ENCODE measurements around the gene UBE2N. TPM values are rescaled to one million over a fixed set of nuclear protein-coding genes. Genes with fewer than 3 reads are reported as not detected.
"Not testable (repeated sequence)": the region's sequence is repeated elsewhere in the genome, so short reads cannot be mapped to it uniquely, and the experiment has no call there.

The UBE2N gene
- total and polyA plus RNA-seq, 4 donors: 112 to 234 (median 186) TPM

DNA sequence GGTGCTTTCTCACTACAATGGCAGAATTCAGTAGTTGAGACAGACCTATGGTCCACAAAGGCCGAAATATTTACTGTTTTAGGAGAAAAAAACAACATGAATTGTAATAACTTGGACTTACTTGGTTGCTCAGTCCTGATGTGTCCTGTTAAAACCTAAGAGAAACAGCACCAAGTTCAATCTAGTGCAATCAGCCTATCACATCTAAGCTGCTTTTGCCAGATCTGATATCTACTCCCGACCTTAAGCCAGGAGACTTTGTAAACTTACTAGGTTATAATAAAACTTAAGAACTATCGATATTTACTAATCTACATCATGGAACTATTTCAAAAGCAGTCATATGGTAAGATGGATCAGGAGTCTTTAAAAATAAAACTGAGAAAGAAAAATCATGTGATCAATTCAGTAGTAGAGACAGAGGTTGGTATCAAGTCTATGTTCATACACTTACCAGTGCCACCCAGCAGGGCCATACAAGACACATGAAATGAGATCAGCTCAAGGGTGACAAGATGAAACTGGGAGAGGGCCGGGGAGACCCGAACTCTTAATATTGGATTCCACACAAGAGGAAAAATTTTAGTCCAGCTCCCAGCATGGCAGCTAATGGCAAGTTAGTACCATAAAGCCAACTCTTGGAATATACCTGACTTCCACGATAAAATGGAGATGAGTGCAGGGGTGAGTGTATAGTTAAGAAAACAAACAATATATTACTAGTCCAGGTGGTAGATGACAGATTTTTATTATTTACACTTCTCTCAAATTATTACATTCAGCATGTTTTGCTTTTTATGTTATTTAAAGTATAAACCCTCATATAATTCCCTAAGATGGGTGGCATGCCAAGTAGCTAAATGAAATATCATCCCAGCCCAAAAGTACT is 36.5 kb downstream of the UBE2N start:
- Histone ChIP-seq H3K4me1 (ENCODE audit: control insufficient read depth, insufficient read depth, low read length) (no peaks in the 10 kb centered on the region), H3K27me3 (ENCODE audit: control insufficient read depth, insufficient read depth, low read length) (no peaks in the 10 kb centered on the region), H3K4me3 (ENCODE audit: low read depth, low read length) (no peak overlapping the region), H3K27ac (ENCODE audit: low read depth, low read length) (no peak overlapping the region), H3K9me3 (ENCODE audit: control insufficient read depth, insufficient read depth, low read length) (no peaks in the 10 kb centered on the region), H3K36me3 (ENCODE audit: control insufficient read depth, insufficient read depth, low read length) (no peaks in the 10 kb centered on the region)
- WGBS (ENCODE audit: insufficient coverage): 83% methylated on average over 2 of the region's 6 CpGs
- no peak for DNase-seq (ENCODE audit: low read depth in 4 of 6, low spot score in 6 of 6)

DNA sequence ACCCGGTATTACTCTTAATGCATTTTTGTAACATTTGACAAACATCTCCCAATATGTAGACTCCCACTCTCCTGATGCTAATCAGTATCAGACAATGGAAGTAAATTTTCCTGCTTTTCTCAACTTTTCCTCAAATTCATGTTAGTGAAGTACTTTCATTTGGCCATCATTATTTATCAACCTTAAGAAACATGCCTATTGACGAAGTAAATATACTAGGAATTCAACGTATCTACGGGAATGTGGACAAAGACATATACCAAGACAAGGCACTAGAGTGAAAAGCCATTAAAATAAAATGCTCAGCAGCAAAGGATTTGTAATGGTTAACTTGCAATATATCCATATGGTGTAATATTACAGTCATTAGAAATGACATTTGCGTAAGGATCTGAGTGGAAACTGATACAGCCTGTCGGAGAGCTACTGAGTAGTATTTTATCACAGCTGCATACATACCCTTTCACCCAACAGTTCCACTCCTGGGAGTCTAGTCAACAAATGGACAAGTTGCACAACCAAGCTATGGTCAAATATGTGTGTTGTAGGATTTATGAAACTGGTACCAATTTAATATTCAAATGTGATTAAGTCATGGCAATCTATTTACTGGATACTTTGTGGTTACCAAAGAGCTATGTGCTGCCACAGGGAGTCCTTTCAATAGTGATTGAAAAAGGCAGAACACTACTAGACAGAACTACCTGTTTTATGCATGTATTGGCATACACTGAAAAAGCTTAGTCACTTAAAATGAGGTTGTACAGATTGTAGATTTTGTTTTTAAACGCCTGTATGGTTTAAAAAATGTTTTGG is 37.6 kb downstream of the UBE2N start:
- WGBS (ENCODE audit: insufficient coverage): no CpG with 5 or more reads among the region's 7 CpGs
- H3K27me3 ChIP-seq (ENCODE audit: control insufficient read depth, insufficient read depth, low read length): no peaks in the 10 kb centered on the region
- H3K4me3 ChIP-seq (ENCODE audit: low read depth, low read length): no peak overlapping the region
- no peak overlapping the region for H3K27ac ChIP-seq (ENCODE audit: low read depth, low read length)
- H3K9me3 ChIP-seq (ENCODE audit: control insufficient read depth, insufficient read depth, low read length): no peaks in the 10 kb centered on the region
- DNase-seq (ENCODE audit: low read depth in 4 of 6, low spot score in 6 of 6): no peak
- no peaks in the 10 kb centered on the region for H3K4me1 ChIP-seq (ENCODE audit: control insufficient read depth, insufficient read depth, low read length)
- H3K36me3 ChIP-seq (ENCODE audit: control insufficient read depth, insufficient read depth, low read length): no peaks in the 10 kb centered on the region

DNA sequence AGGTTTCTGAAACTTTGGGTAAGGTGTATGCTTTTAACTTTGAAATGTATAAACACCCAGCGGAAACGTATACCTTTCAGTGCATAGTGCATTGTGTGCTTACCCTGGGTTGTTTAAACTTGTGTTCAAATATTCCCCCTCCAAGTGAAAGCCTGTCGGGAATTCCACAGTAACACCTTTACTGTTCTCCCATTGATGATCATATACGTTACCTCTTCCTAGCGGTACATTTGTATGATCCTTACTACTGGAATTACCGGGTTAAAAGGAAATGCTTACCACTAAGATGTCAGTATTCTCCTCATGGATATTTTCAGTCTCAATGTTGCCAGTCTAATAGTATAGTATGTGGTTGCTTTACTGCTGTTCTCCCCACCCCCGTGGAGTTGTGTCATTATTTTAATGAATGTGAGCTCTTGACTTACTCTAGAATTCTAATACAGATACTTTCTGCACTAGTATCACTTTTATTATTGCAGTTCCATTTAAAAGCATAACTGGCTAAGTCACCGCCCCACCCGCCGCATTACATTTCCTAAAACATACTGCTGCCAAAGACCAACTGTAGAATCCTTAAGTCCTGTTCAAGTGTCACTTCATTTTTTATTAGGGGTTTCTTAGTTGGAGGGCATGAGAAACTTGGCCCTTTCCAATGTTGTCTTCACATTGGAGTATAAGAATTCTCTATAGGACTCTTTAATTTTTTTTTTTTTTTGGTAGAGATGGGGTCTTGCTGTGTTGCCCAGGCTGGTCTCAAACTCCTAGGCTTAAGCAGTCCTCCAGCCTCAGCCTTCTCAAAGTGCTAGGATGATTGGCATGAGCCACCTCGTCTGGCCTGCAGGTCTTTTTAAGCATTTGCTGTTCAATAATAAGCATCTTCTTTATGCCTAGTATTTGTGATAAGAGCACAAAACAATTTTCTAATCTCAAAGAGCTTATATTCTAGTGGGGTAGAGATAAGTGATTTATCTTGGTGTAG is 39.1 kb downstream of the UBE2N start:
- no peaks in the 10 kb centered on the region for H3K9me3 ChIP-seq (ENCODE audit: control insufficient read depth, insufficient read depth, low read length)
- H3K27me3 ChIP-seq (ENCODE audit: control insufficient read depth, insufficient read depth, low read length): no peaks in the 10 kb centered on the region
- DNase-seq (ENCODE audit: low read depth in 4 of 6, low spot score in 6 of 6): no peak
- no peak overlapping the region for H3K4me3 ChIP-seq (ENCODE audit: low read depth, low read length)
- H3K4me1 ChIP-seq (ENCODE audit: control insufficient read depth, insufficient read depth, low read length): no peaks in the 10 kb centered on the region
- no CpG with 5 or more reads among the region's 11 CpGs for WGBS (ENCODE audit: insufficient coverage)
- no peak overlapping the region for H3K27ac ChIP-seq (ENCODE audit: low read depth, low read length)
- peaks cover 6% of the 10 kb centered on the region for H3K36me3 ChIP-seq (ENCODE audit: control insufficient read depth, insufficient read depth, low read length)

DNA sequence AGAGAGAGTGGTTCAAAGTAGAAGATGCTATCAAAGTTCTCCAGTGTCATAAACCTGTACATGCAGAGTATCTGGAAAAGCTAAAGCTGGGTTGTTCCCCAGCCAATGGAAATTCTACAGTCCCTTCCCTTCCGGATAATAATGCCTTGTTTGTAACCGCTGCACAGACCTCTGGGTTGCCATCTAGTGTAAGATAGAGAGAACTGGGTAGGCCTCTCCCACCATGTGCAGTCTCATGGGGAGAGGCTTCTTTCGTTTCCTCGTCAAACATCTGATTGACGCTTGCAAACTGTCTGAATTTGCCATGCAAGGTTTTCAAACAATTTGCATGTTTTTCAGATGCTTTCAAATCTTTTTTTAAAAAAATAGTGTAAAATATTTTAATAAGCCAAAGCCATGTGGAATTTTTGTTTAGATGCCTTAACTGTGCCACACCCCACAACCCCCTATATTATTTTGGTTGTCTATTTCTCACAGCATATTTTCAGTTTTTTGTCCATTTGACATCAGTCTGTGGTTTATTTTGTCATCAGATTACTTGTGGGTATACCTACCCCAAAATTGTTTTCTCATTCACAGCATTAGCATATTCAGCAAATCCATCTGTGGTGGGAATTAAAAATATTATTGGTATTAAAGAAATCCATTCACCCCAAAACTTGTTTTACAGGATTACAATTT is 42.4 kb downstream of the UBE2N start:
- H3K27me3 ChIP-seq (ENCODE audit: control insufficient read depth, insufficient read depth, low read length); H3K27ac ChIP-seq (ENCODE audit: low read depth, low read length); H3K4me1 ChIP-seq (ENCODE audit: control insufficient read depth, insufficient read depth, low read length); H3K4me3 ChIP-seq (ENCODE audit: low read depth, low read length); H3K9me3 ChIP-seq (ENCODE audit: control insufficient read depth, insufficient read depth, low read length); DNase-seq (ENCODE audit: low read depth in 4 of 6, low spot score in 6 of 6): not testable (repeated sequence)
- WGBS (ENCODE audit: insufficient coverage): no CpG with 5 or more reads among the region's 5 CpGs
- peaks cover 13% of the 10 kb centered on the region for H3K36me3 ChIP-seq (ENCODE audit: control insufficient read depth, insufficient read depth, low read length)

DNA sequence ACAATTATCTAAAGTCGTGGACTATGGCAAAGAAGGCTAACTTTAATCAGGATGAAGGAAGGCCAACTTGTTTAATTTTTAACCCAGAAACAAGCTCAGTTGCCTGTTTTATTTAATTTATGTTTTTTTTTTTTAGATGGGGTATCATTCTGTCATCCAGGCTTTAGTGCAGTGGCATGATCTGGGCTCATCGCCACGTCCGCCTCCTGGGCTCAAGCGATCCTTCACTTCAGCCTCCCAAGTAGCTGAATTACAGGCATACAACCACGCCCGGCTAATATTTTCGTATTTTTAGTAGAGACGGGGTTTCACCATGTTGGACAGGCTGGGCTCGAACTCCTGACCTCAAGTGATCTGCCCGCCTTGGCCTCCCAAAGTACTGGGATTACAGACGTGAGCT is 44.3 kb downstream of the UBE2N start:
- Histone ChIP-seq H3K4me1 (ENCODE audit: control insufficient read depth, insufficient read depth, low read length) (no peaks in the 10 kb centered on the region), H3K4me3 (ENCODE audit: low read depth, low read length) (no peak overlapping the region), H3K27ac (ENCODE audit: low read depth, low read length) (no peak overlapping the region), H3K36me3 (ENCODE audit: control insufficient read depth, insufficient read depth, low read length) (peaks cover 17% of the 10 kb centered on the region), H3K27me3 (ENCODE audit: control insufficient read depth, insufficient read depth, low read length) (no peaks in the 10 kb centered on the region), H3K9me3 (ENCODE audit: control insufficient read depth, insufficient read depth, low read length) (no peaks in the 10 kb centered on the region)
- 80% methylated on average over 11 of the region's 12 CpGs for WGBS (ENCODE audit: insufficient coverage)
- no peak for DNase-seq (ENCODE audit: low read depth in 4 of 6, low spot score in 6 of 6)

DNA sequence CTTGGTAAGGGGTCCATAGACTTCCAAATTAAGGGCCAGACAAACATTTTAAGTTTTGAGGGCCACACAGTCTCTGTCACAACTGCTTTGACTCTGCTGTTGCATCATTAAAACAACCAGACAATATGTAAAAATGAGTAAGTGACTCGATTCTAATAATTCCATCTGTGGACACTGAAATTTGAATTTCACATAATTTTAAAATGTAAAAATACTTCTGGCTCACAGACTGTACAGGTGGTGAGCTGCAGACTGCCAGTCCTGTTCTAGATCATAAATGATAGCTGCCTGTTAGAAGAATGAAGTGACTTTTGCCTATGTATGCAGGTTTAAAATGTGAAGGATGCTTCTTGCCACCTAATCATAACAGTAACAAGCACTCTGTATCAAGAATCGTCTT is 48.3 kb downstream of the UBE2N start:
- peaks cover 17% of the 10 kb centered on the region for H3K36me3 ChIP-seq (ENCODE audit: control insufficient read depth, insufficient read depth, low read length)
- no peak for DNase-seq (ENCODE audit: low read depth in 4 of 6, low spot score in 6 of 6)
- no CpG with 5 or more reads among the region's 2 CpGs for WGBS (ENCODE audit: insufficient coverage)
- peaks cover 17% of the 10 kb centered on the region for H3K4me1 ChIP-seq (ENCODE audit: control insufficient read depth, insufficient read depth, low read length)
- H3K27ac ChIP-seq (ENCODE audit: low read depth, low read length): no peak overlapping the region
- H3K4me3 ChIP-seq (ENCODE audit: low read depth, low read length): no peak overlapping the region
- no peaks in the 10 kb centered on the region for H3K27me3 ChIP-seq (ENCODE audit: control insufficient read depth, insufficient read depth, low read length)
- H3K9me3 ChIP-seq (ENCODE audit: control insufficient read depth, insufficient read depth, low read length): no peaks in the 10 kb centered on the region

DNA sequence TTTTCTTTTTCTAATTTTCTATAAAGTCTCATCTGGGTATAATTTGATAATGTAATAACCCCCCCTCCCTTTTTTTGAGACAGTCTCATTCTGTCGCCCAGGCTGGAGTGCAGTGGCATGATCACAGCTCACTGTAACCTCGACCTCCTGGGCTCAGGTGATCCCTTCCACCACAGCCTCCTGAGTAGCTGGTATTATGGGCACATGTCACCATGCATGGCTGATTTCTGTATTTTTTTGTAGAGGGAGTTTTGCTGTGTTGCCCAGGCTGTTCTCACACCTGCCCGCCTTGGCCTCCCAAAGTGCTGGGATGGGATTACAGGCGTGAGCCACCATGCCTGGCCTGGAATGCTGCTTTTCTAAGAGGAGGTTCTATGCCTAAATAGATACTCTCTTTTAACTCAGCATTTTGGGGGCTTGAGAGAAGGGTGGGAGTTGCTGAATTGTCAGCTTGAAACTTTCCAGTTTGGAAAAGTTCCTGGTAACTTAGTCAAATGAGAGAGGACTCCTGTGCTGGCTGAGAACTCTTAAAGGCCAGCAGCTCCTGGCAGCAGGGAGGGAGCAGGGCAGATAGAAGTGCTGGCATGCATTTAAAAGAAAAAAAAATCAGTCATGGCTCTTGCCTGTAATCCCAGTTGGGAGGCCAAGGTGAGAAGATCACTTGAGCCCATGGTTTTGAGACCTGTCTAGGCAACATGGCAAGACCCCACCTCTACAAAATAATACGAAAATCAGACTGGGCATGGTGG is 51.0 kb downstream of the UBE2N start:
- no CpG with 5 or more reads among the region's 5 CpGs for WGBS (ENCODE audit: insufficient coverage)
- H3K4me1 ChIP-seq (ENCODE audit: control insufficient read depth, insufficient read depth, low read length): peaks cover 17% of the 10 kb centered on the region
- peak in 1 of 6 donors; percentile 45 for DNase-seq (ENCODE audit: low read depth in 4 of 6, low spot score in 6 of 6)
- H3K27me3 ChIP-seq (ENCODE audit: control insufficient read depth, insufficient read depth, low read length): no peaks in the 10 kb centered on the region
- no peak overlapping the region for H3K4me3 ChIP-seq (ENCODE audit: low read depth, low read length)
- H3K36me3 ChIP-seq (ENCODE audit: control insufficient read depth, insufficient read depth, low read length): peaks cover 5% of the 10 kb centered on the region
- peak overlapping the region; percentile 37 for H3K27ac ChIP-seq (ENCODE audit: low read depth, low read length)
- H3K9me3 ChIP-seq (ENCODE audit: control insufficient read depth, insufficient read depth, low read length): no peaks in the 10 kb centered on the region

DNA sequence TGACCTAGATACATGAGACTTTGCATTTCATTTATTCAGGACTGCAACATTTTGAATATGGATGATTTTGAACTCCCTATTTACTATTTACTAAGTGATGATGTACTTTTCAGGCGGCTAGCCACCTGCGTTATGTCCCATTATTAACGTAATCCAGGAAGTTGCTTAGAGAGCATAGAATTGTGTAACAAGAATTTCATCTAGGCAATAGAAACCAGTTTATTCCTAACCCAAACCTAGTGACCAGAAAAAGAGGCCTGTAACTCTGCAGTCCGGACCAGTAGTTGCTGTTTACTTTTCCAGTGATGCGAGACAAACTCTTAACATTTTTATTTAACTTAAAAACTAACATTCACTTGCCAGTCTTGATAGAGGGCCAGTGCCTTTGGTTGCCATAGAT is 51.7 kb downstream of the UBE2N start:
- whole genome bisulfite sequencing (ENCODE audit: insufficient coverage): 100% methylated on average over 1 of the region's 5 CpGs
- Histone ChIP-seq H3K27me3 (ENCODE audit: control insufficient read depth, insufficient read depth, low read length) (no peaks in the 10 kb centered on the region), H3K4me1 (ENCODE audit: control insufficient read depth, insufficient read depth, low read length) (peaks cover 17% of the 10 kb centered on the region), H3K4me3 (ENCODE audit: low read depth, low read length) (no peak overlapping the region), H3K36me3 (ENCODE audit: control insufficient read depth, insufficient read depth, low read length) (peaks cover 4% of the 10 kb centered on the region), H3K9me3 (ENCODE audit: control insufficient read depth, insufficient read depth, low read length) (no peaks in the 10 kb centered on the region), H3K27ac (ENCODE audit: low read depth, low read length) (peak overlapping the region; percentile 33)
- DNase-seq (ENCODE audit: low read depth in 4 of 6, low spot score in 6 of 6): no peak
